Measurements from ENCODE around the gene WRAP53.
A peak's percentile ranks its signal among the peaks of the same experiment; 100 is the strongest.

The WRAP53 gene

GRCh38 chr17:7697828-7698588 is 9.7 kb downstream of the WRAP53 start:
- no peak for DNase-seq (ENCODE audit: low read depth)
- TF ChIP-seq CTCF (IDR thresholded peaks at IDR 0.05; ENCODE audit: insufficient read depth, low read depth, low read length, missing control alignments): no peak
- H3K4me3 ChIP-seq (ENCODE audit: low read depth, low read length): no peak overlapping the region

GRCh38 chr17:7700510-7700909 is 12.2 kb downstream of the WRAP53 start:
- H3K4me3 ChIP-seq (ENCODE audit: low read depth, low read length): no peak overlapping the region
- no peak for TF ChIP-seq CTCF (IDR thresholded peaks at IDR 0.05; ENCODE audit: insufficient read depth, low read depth, low read length, missing control alignments)
- DNase-seq (ENCODE audit: low read depth): no peak

- no peak overlapping the region for H3K4me3 ChIP-seq (ENCODE audit: low read depth, low read length)
- no peak for DNase-seq (ENCODE audit: low read depth)
- TF ChIP-seq CTCF (IDR thresholded peaks at IDR 0.05; ENCODE audit: insufficient read depth, low read depth, low read length, missing control alignments): no peak
Measured at GRCh38 chr17:7701681-7702080, 13.4 kb downstream of the WRAP53 start.

- no peak overlapping the region for H3K4me3 ChIP-seq (ENCODE audit: low read depth, low read length)
- DNase-seq (ENCODE audit: low read depth): no peak
- TF ChIP-seq CTCF (IDR thresholded peaks at IDR 0.05; ENCODE audit: insufficient read depth, low read depth, low read length, missing control alignments): no peak
Measured at GRCh38 chr17:7702776-7703175, 14.5 kb downstream of the WRAP53 start.

- peak; percentile 29 for DNase-seq (ENCODE audit: low read depth)
- H3K4me3 ChIP-seq (ENCODE audit: low read depth, low read length): no peak overlapping the region
- no peak for TF ChIP-seq CTCF (IDR thresholded peaks at IDR 0.05; ENCODE audit: insufficient read depth, low read depth, low read length, missing control alignments)
Measured at GRCh38 chr17:7703584-7704479, 15.6 kb downstream of the WRAP53 start.

- TF ChIP-seq CTCF (IDR thresholded peaks at IDR 0.05; ENCODE audit: insufficient read depth, low read depth, low read length, missing control alignments): no peak
- no peak within 1 kb of the TSS for H3K4me3 ChIP-seq (ENCODE audit: low read depth, low read length)
- DNase-seq (ENCODE audit: low read depth): no peak
Measured at GRCh38 chr17:7704601-7705268, 16.5 kb downstream of the WRAP53 start, which contains the start of gene EFNB3. Gene EFNB3, plus strand, starts transcription at chr17:7705202. Its CDS starts 397 bp downstream, at chr17:7705599.

All from GM12865 (cell line).